PC-3 (cell line): ENCODE results near the gene MYO1H.

Source experiments
- EZH2 ChIP-seq: fragments of 300-600 bp; sonication (generic); IDR thresholded peaks from one replicate; pipeline ENCODE4 v1.6.1; 2017; ENCODE audit warnings: antibody characterized with exemption, mild to moderate bottlenecking, low read length; ENCODE audit not compliant: unreplicated experiment
- TF ChIP-seq, protein P1 (sequence below): fragments of 300-600 bp; sonication (generic); conservative IDR thresholded peaks from 2 replicates; pipeline ENCODE4 v1.5.1; 2017; ENCODE audit warnings: antibody characterized with exemption, low read depth, mild to moderate bottlenecking, low read length

DNA sequence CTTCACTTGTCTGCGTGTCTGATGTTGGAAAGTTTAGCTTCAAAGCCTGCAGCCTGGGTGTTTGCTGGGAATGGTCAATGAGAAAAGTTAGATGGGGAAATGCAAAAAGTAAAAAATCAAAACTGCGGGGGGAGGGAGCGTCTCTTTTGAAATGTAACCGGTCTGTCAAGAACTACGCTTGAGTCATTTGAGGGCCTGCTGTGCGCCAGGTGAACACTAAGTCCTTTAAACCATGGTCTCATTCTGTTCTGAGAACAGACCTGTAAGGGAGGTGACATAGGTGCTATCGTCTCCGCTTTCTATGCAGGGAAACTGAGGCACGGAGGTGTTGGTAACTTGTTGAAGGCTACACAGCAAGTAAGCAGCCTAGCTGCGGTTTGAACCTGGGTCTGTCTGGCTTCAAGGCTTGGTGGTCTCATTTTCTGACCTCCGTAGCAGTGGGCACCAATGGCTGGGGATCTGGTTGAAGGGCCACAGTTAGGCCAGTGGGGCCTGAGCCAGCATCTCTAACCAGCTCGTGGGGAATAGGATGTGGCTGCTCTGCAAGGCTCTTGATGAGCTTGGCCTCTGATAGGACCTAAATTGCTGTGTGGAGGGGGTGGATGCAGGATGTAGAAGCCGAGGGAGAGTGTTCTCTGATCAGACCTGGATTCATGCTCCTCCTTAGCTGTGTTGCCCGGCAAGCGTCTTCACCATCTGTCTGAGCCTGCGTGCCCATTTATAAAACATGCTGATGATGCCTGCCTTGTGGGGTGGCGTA, 87.9 kb downstream of the MYO1H start:
- TF ChIP-seq EZH2, result no peak
- TF ChIP-seq, protein P1, sequence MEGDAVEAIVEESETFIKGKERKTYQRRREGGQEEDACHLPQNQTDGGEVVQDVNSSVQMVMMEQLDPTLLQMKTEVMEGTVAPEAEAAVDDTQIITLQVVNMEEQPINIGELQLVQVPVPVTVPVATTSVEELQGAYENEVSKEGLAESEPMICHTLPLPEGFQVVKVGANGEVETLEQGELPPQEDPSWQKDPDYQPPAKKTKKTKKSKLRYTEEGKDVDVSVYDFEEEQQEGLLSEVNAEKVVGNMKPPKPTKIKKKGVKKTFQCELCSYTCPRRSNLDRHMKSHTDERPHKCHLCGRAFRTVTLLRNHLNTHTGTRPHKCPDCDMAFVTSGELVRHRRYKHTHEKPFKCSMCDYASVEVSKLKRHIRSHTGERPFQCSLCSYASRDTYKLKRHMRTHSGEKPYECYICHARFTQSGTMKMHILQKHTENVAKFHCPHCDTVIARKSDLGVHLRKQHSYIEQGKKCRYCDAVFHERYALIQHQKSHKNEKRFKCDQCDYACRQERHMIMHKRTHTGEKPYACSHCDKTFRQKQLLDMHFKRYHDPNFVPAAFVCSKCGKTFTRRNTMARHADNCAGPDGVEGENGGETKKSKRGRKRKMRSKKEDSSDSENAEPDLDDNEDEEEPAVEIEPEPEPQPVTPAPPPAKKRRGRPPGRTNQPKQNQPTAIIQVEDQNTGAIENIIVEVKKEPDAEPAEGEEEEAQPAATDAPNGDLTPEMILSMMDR, result no peak
